Activated naive CD8-positive, alpha-beta T cell (primary cell): Measurements from ENCODE around the gene SET.

Source experiments
- H3K27ac Mint-ChIP-seq: one replicate; pipeline ENCODE4 v1.8.0; 2021; ENCODE audit warnings: mixed read lengths
- H3K27me3 Mint-ChIP-seq: one replicate; pipeline ENCODE4 v1.8.0; 2021; ENCODE audit warnings: mixed read lengths
- H3K36me3 Mint-ChIP-seq: one replicate; pipeline ENCODE4 v1.8.0; 2021; ENCODE audit warnings: mixed read lengths
- H3K4me1 Mint-ChIP-seq: one replicate; pipeline ENCODE4 v1.8.0; 2021; ENCODE audit warnings: low read depth, mixed read lengths
- H3K4me3 Mint-ChIP-seq: one replicate; pipeline ENCODE4 v1.8.0; 2021; ENCODE audit warnings: mild to moderate bottlenecking, mixed read lengths
- H3K9me3 Mint-ChIP-seq: one replicate; pipeline ENCODE4 v1.8.0; 2021; ENCODE audit warnings: low read depth, mixed read lengths

SET gene

GRCh38 chr9:128727640-128728248 lies 38.7 kb downstream of the SET start:
- H3K36me3 Mint-ChIP-seq: no peaks in the 10 kb centered on the region
- peaks cover 22% of the 10 kb centered on the region for H3K4me1 Mint-ChIP-seq
- no peak overlapping the region for H3K4me3 Mint-ChIP-seq
- H3K27ac Mint-ChIP-seq: no peak overlapping the region
- H3K27me3 Mint-ChIP-seq: no peaks in the 10 kb centered on the region
- H3K9me3 Mint-ChIP-seq: no peaks in the 10 kb centered on the region

- Mint-ChIP-seq H3K27ac (no peak overlapping the region), H3K9me3 (no peaks in the 10 kb centered on the region), H3K27me3 (no peaks in the 10 kb centered on the region), H3K36me3 (no peaks in the 10 kb centered on the region), H3K4me1 (peaks cover 17% of the 10 kb centered on the region), H3K4me3 (no peak overlapping the region)
These were observed 39.3 kb downstream of the SET start for GRCh38 chr9:128728298-128728697.

GRCh38 chr9:128729302-128729701 lies 40.3 kb downstream of the SET start:
- Mint-ChIP-seq H3K36me3 (no peaks in the 10 kb centered on the region), H3K4me1 (peaks cover 10% of the 10 kb centered on the region), H3K27me3 (no peaks in the 10 kb centered on the region), H3K9me3 (no peaks in the 10 kb centered on the region), H3K27ac (no peak overlapping the region), H3K4me3 (no peak overlapping the region)

- Mint-ChIP-seq H3K4me3 (no peak overlapping the region), H3K4me1 (peaks cover 4% of the 10 kb centered on the region), H3K36me3 (no peaks in the 10 kb centered on the region), H3K27me3 (no peaks in the 10 kb centered on the region), H3K27ac (no peak overlapping the region), H3K9me3 (no peaks in the 10 kb centered on the region)
These were observed 40.9 kb downstream of the SET start for GRCh38 chr9:128729766-128730517.

GRCh38 chr9:128731093-128731492 lies 42.1 kb downstream of the SET start:
- Mint-ChIP-seq H3K4me3 (no peak overlapping the region), H3K36me3 (peaks cover 2% of the 10 kb centered on the region), H3K4me1 (no peaks in the 10 kb centered on the region), H3K27ac (no peak overlapping the region), H3K9me3 (no peaks in the 10 kb centered on the region), H3K27me3 (no peaks in the 10 kb centered on the region)

GRCh38 chr9:128731691-128732090 lies 42.7 kb downstream of the SET start:
- H3K27me3 Mint-ChIP-seq: no peaks in the 10 kb centered on the region
- H3K9me3 Mint-ChIP-seq: no peaks in the 10 kb centered on the region
- no peak overlapping the region for H3K4me3 Mint-ChIP-seq
- H3K36me3 Mint-ChIP-seq: peaks cover 2% of the 10 kb centered on the region
- H3K27ac Mint-ChIP-seq: no peak overlapping the region
- H3K4me1 Mint-ChIP-seq: no peaks in the 10 kb centered on the region

- Mint-ChIP-seq H3K27me3 (no peaks in the 10 kb centered on the region), H3K9me3 (no peaks in the 10 kb centered on the region), H3K4me1 (no peaks in the 10 kb centered on the region), H3K27ac (no peak overlapping the region), H3K4me3 (no peak overlapping the region), H3K36me3 (peaks cover 5% of the 10 kb centered on the region)
These were observed 43.6 kb downstream of the SET start for GRCh38 chr9:128732576-128732975.

- no peaks in the 10 kb centered on the region for H3K4me1 Mint-ChIP-seq
- H3K27me3 Mint-ChIP-seq: no peaks in the 10 kb centered on the region
- no peaks in the 10 kb centered on the region for H3K9me3 Mint-ChIP-seq
- H3K36me3 Mint-ChIP-seq: peaks cover 5% of the 10 kb centered on the region
- H3K27ac Mint-ChIP-seq: no peak overlapping the region
- H3K4me3 Mint-ChIP-seq: no peak overlapping the region
These were observed 44.2 kb downstream of the SET start for GRCh38 chr9:128733256-128733655.

GRCh38 chr9:128735373-128735772 lies 46.4 kb downstream of the SET start:
- Mint-ChIP-seq H3K4me1 (no peaks in the 10 kb centered on the region), H3K9me3 (no peaks in the 10 kb centered on the region), H3K27ac (no peak overlapping the region), H3K27me3 (no peaks in the 10 kb centered on the region), H3K36me3 (peaks cover 5% of the 10 kb centered on the region), H3K4me3 (no peak overlapping the region)

- H3K4me3 Mint-ChIP-seq: no peak overlapping the region
- H3K27ac Mint-ChIP-seq: no peak overlapping the region
- peaks cover under 1% of the 10 kb centered on the region for H3K36me3 Mint-ChIP-seq
- no peaks in the 10 kb centered on the region for H3K4me1 Mint-ChIP-seq
- H3K9me3 Mint-ChIP-seq: no peaks in the 10 kb centered on the region
- H3K27me3 Mint-ChIP-seq: no peaks in the 10 kb centered on the region
These were observed 53.4 kb downstream of the SET start for GRCh38 chr9:128742401-128742800.

- no peak overlapping the region for H3K27ac Mint-ChIP-seq
- no peaks in the 10 kb centered on the region for H3K36me3 Mint-ChIP-seq
- H3K27me3 Mint-ChIP-seq: no peaks in the 10 kb centered on the region
- H3K9me3 Mint-ChIP-seq: no peaks in the 10 kb centered on the region
- H3K4me3 Mint-ChIP-seq: no peak overlapping the region
- H3K4me1 Mint-ChIP-seq: no peaks in the 10 kb centered on the region
These were observed 54.4 kb downstream of the SET start for GRCh38 chr9:128743421-128743820.
